Mesenchymal stem cell (in vitro differentiated cells and primary cell): ENCODE measurements around the gene OR6S1.

Experiments used
- DNase-seq: peaks from one replicate; pipeline ENCODE4 v3.0.0-alpha.2; 2013
- H2AFZ ChIP-seq: one replicate; pipeline ENCODE4 v1.6.1; 2013; ENCODE audit warnings: low read depth, mild to moderate bottlenecking, control low read depth, inconsistent platforms, low read length, moderate library complexity
- H2AK5ac ChIP-seq: 2 replicates; pipeline ENCODE4 v1.6.1; 2013; ENCODE audit warnings: low read length, moderate library complexity, mild to moderate bottlenecking, inconsistent platforms; ENCODE audit not compliant: severe bottlenecking
- H2BK120ac ChIP-seq: one replicate; pipeline ENCODE4 v1.6.1; 2013; ENCODE audit warnings: low read depth, mild to moderate bottlenecking, inconsistent platforms, low read length, moderate library complexity
- H2BK12ac ChIP-seq, 2 experiments: one replicate each; pipeline ENCODE4 v1.6.1; 2013; ENCODE audit warnings: inconsistent platforms in 2 of 2, low read length in 2 of 2, mild to moderate bottlenecking in 2 of 2, moderate library complexity in 2 of 2, control low read depth in 1 of 2
- H2BK15ac ChIP-seq: one replicate; pipeline ENCODE4 v1.6.1; 2013; ENCODE audit warnings: mild to moderate bottlenecking, low read depth, inconsistent platforms; ENCODE audit not compliant: poor library complexity, severe bottlenecking
- H2BK5ac ChIP-seq: 2 replicates; pipeline ENCODE4 v1.6.1; 2013; ENCODE audit warnings: low read depth, mild to moderate bottlenecking, low read length, control low read depth, inconsistent platforms; ENCODE audit not compliant: poor library complexity, severe bottlenecking
- H3K14ac ChIP-seq, 2 experiments: one replicate each; pipeline ENCODE4 v1.6.1; 2013; ENCODE audit warnings: inconsistent platforms in 2 of 2, low read length in 2 of 2, control low read depth in 1 of 2, mild to moderate bottlenecking in 1 of 2, moderate library complexity in 1 of 2
- H3K18ac ChIP-seq, 2 experiments: one replicate each; pipeline ENCODE4 v1.6.1; 2013; ENCODE audit warnings: inconsistent platforms in 2 of 2, low read length in 2 of 2, control low read depth in 1 of 2, low read depth in 1 of 2, mild to moderate bottlenecking in 1 of 2
- H3K23ac ChIP-seq, 2 experiments: one replicate each; pipeline ENCODE4 v1.6.1; 2013; ENCODE audit warnings: inconsistent platforms in 2 of 2, low read length in 2 of 2, mild to moderate bottlenecking in 2 of 2, moderate library complexity in 2 of 2, control low read depth in 1 of 2
- H3K27ac ChIP-seq: 2 replicates; pipeline ENCODE4 v1.5.1; 2013; ENCODE audit warnings: mild to moderate bottlenecking, moderate library complexity, low read length, control low read depth, inconsistent platforms; ENCODE audit not compliant: poor library complexity, severe bottlenecking
- H3K27me3 ChIP-seq, 2 experiments: 2 replicates each; pipeline versions ENCODE4 v1.6.1 to v1.7.0; 2013; ENCODE audit warnings: low read length in 2 of 2, mild to moderate bottlenecking in 2 of 2, moderate library complexity in 2 of 2, control low read depth in 1 of 2, inconsistent platforms in 1 of 2; ENCODE audit not compliant: control insufficient read depth in 1 of 2, insufficient read depth in 1 of 2
- H3K36me3 ChIP-seq, 2 experiments: 2 replicates each; pipeline versions ENCODE4 v1.6.1 to v1.7.0; 2013; ENCODE audit warnings: low read length in 2 of 2, control low read depth in 1 of 2, inconsistent platforms in 1 of 2, low read depth in 1 of 2, mild to moderate bottlenecking in 1 of 2; ENCODE audit not compliant: insufficient read depth in 2 of 2, control insufficient read depth in 1 of 2
- H3K4ac ChIP-seq, 2 experiments: one replicate each; pipeline ENCODE4 v1.6.1; 2013; ENCODE audit warnings: inconsistent platforms in 2 of 2, low read length in 2 of 2, mild to moderate bottlenecking in 2 of 2, moderate library complexity in 2 of 2, control low read depth in 1 of 2, low read depth in 1 of 2
- H3K4me1 ChIP-seq: 2 replicates; pipeline ENCODE4 v1.6.1; 2013; ENCODE audit warnings: low read depth, low read length, control low read depth; ENCODE audit not compliant: control insufficient read depth, insufficient read depth
- H3K4me2 ChIP-seq: 2 replicates; pipeline ENCODE4 v1.6.1; 2013; ENCODE audit warnings: low read length, mild to moderate bottlenecking, inconsistent platforms; ENCODE audit not compliant: poor library complexity, severe bottlenecking
- H3K4me3 ChIP-seq, 2 experiments: 2 replicates each; pipeline versions ENCODE4 v1.5.1 to v1.7.0; 2013; ENCODE audit warnings: low read length in 2 of 2, mild to moderate bottlenecking in 2 of 2, control low read depth in 1 of 2, low read depth in 1 of 2; ENCODE audit not compliant: insufficient read depth in 1 of 2
- H3K79me1 ChIP-seq: replicated peaks from 2 replicates; pipeline ENCODE4 v1.6.1; 2013; ENCODE audit warnings: mild to moderate bottlenecking, control low read depth, low read length, inconsistent platforms; ENCODE audit not compliant: poor library complexity, severe bottlenecking
- H3K9ac ChIP-seq: 2 replicates; pipeline ENCODE4 v1.7.0; 2013; ENCODE audit warnings: mild to moderate bottlenecking, low read length, moderate library complexity
- H3K9me3 ChIP-seq: 2 replicates; pipeline ENCODE4 v1.7.0; 2013; ENCODE audit warnings: mild to moderate bottlenecking, low read length; ENCODE audit not compliant: control insufficient read depth
- H4K8ac ChIP-seq: one replicate; pipeline ENCODE4 v1.6.1; 2013; ENCODE audit warnings: inconsistent platforms, mild to moderate bottlenecking, low read length, moderate library complexity
- H4K91ac ChIP-seq: one replicate; pipeline ENCODE4 v1.6.1; 2013; ENCODE audit warnings: mild to moderate bottlenecking, low read length, inconsistent platforms
- WGBS: methylation state at CpG from one replicate; pipeline ENCODE4 v1.1.7; 2013; ENCODE audit warnings: mixed read lengths; 5-methylcytosine and 5-hydroxymethylcytosine counted together

The OR6S1 gene

DNA sequence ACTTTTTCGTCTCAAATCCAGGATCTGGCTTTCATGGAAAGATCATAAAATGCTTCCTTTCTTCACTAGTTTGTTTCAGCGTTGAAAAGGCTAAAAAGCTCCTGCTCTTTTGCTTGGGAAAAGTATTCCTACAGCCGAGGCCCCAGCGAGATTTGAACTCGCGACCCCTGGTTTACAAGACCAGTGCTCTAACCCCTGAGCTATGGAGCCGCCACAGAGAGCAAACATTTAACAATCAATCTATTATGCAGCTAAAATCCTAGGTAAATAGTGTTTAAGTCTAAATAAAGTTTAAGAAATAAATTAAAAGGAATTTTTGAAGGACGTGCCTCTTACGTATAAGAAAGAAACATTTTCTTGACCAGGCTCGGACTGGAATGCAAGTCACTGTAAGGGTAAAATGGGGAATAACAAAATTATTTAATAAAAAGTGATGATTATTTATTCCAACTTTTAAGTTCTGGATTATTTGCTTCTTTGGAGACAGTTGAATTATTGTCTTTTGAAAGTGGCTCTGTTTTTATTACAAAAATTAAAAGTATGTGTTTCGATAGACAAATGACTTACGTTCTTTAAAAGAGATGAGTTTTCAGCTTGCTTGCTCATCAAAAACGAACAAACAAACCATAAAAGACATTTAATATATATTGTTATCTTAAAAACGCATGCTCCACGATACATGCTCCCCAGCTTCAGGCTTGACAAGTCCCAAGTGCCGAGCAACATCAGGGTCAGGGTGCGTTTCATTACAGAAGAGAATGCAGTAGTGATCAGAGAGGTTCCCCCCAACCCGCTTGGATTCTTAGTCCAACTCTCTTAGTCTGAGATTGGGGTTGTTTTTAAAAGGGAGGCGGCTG, 10.2 kb downstream of the OR6S1 start:
- Histone ChIP-seq H2AK5ac (no peak overlapping the region), H3K4ac (no peak overlapping the region), H2BK120ac (no peak overlapping the region), H3K27ac (no peak overlapping the region), H2BK5ac (no peak overlapping the region), H3K27me3 (peaks cover 17 to 30% of the 10 kb centered on the region in 2 experiments), H2AFZ (no peak overlapping the region), H3K9me3 (no peaks in the 10 kb centered on the region), H3K4me2 (peak overlapping the region; percentile 88), H2BK15ac (no peak overlapping the region), H3K9ac (peak overlapping the region; percentile 72), H3K4me1 (peaks cover 23% of the 10 kb centered on the region), H2BK12ac (no peak overlapping the region), H4K8ac (no peak overlapping the region), H3K14ac (no peak overlapping the region), H3K18ac (no peak overlapping the region), H3K36me3 (no peaks in the 10 kb centered on the region), H3K4me3 (peak overlapping the region; percentile 1 to 80), H3K79me1 (no peaks in the 10 kb centered on the region), H3K23ac (no peak overlapping the region), H4K91ac (no peak overlapping the region)
- peak; percentile 73 for DNase-seq
- 0% methylated on average over 11 of the region's 19 CpGs for WGBS

GRCh38 chr14:20630340-20631022, 11.0 kb downstream of the OR6S1 start:
- no peak overlapping the region for H3K14ac ChIP-seq
- H3K36me3 ChIP-seq, result no peaks in the 10 kb centered on the region
- peak overlapping the region; percentile 88 for H3K4me2 ChIP-seq
- H2AFZ ChIP-seq, result no peak overlapping the region
- WGBS, result under 1% methylated on average over 23 of the region's 23 CpGs
- no peak for DNase-seq
- H3K9ac ChIP-seq, result peak overlapping the region; percentile 72
- no peaks in the 10 kb centered on the region for H3K79me1 ChIP-seq
- H3K9me3 ChIP-seq, result no peaks in the 10 kb centered on the region
- no peak overlapping the region for H3K27ac ChIP-seq
- no peak overlapping the region for H2BK5ac ChIP-seq
- H3K4me1 ChIP-seq, result peaks cover 27% of the 10 kb centered on the region
- peak overlapping the region in 1 of 2 experiments; percentile 59 for H3K23ac ChIP-seq
- H3K27me3 ChIP-seq, result peaks cover 15 to 33% of the 10 kb centered on the region in 2 experiments
- H3K4me3 ChIP-seq, result peak overlapping the region; percentile 45 to 80
- no peak overlapping the region for H4K91ac ChIP-seq
- H2BK12ac ChIP-seq, result no peak overlapping the region
- no peak overlapping the region for H4K8ac ChIP-seq
- H2BK15ac ChIP-seq, result no peak overlapping the region
- no peak overlapping the region for H2BK120ac ChIP-seq
- H2AK5ac ChIP-seq, result no peak overlapping the region
- H3K4ac ChIP-seq, result no peak overlapping the region
- no peak overlapping the region for H3K18ac ChIP-seq

GRCh38 chr14:20628063-20628854, 13.2 kb downstream of the OR6S1 start:
- Histone ChIP-seq H3K4me2 (no peak overlapping the region), H3K14ac (no peak overlapping the region), H4K91ac (no peak overlapping the region), H2BK15ac (no peak overlapping the region), H3K9ac (no peak overlapping the region), H3K27ac (no peak overlapping the region), H2AK5ac (no peak overlapping the region), H2AFZ (no peak overlapping the region), H3K4me1 (peaks cover 27% of the 10 kb centered on the region), H2BK120ac (no peak overlapping the region), H3K9me3 (no peaks in the 10 kb centered on the region), H3K4me3 (peak overlapping the region in 1 of 2 experiments; percentile 8), H3K27me3 (peaks cover under 1 to 30% of the 10 kb centered on the region in 2 experiments), H2BK5ac (no peak overlapping the region), H3K23ac (no peak overlapping the region), H2BK12ac (no peak overlapping the region), H3K79me1 (no peaks in the 10 kb centered on the region), H3K4ac (no peak overlapping the region), H4K8ac (no peak overlapping the region), H3K36me3 (no peaks in the 10 kb centered on the region), H3K18ac (no peak overlapping the region)
- no peak for DNase-seq
- WGBS, result 33% methylated on average over 8 of the region's 10 CpGs
